H1 (cell line): ENCODE results near the gene CRADD. TPM values are rescaled to one million over a fixed set of nuclear protein-coding genes. Genes with fewer than 3 reads are reported as not detected.

Experiments used
- CTCF ChIA-PET: fragments of 300-600 bp; sonication (Branson Sonifier 250); formaldehyde crosslinking; loops from one replicate; lab custom pipeline; 2021; ENCODE audit not compliant: partially characterized antibody; lab: Charles Lee
- POLR2A ChIA-PET: fragments of 300-600 bp; sonication (Branson Sonifier 250); formaldehyde crosslinking; loops from one replicate; lab custom pipeline; 2021; ENCODE audit warnings: inconsistent platforms; ENCODE audit not compliant: partially characterized antibody; lab: Charles Lee
- DNase-seq, 2 experiments: peaks; one replicate each; pipeline versions ENCODE4 v3.0.0 to v3.0.0-alpha.2; 2010 to 2022; ENCODE audit warnings: low spot score in 2 of 2, low read depth in 1 of 2, mixed read lengths in 1 of 2
- FAIRE-seq: peaks from 2 replicates; lab custom pipeline; 2011; peaks lifted over from hg19 to GRCh38; lab: Jason Lieb, UNC
- H2AFZ ChIP-seq: 2 replicates; pipeline ENCODE4 v1.8.1; 2012; ENCODE audit warnings: low read length, inconsistent platforms
- H2AK5ac ChIP-seq: 2 replicates; pipeline ENCODE4 v1.6.1; 2013; ENCODE audit warnings: low read depth, low read length
- H2BK120ac ChIP-seq: replicated peaks from 2 replicates; pipeline ENCODE3; 2013; ENCODE audit warnings: low read depth, low read length, inconsistent platforms
- H2BK12ac ChIP-seq: 2 replicates; pipeline ENCODE4 v1.6.1; 2013; ENCODE audit warnings: low read depth, low read length
- H2BK15ac ChIP-seq: 2 replicates; pipeline ENCODE4 v1.6.1; 2013; ENCODE audit warnings: low read length
- H2BK20ac ChIP-seq: 2 replicates; pipeline ENCODE4 v1.6.1; 2013; ENCODE audit warnings: low read length
- H2BK5ac ChIP-seq: 2 replicates; pipeline ENCODE4 v1.6.1; 2013; ENCODE audit warnings: low read depth, low read length
- H3K14ac ChIP-seq: 2 replicates; pipeline ENCODE4 v1.6.1; 2013; ENCODE audit warnings: inconsistent platforms; ENCODE audit not compliant: insufficient read length
- H3K18ac ChIP-seq: 2 replicates; pipeline ENCODE4 v1.6.1; 2013; ENCODE audit warnings: low read length; ENCODE audit errors: extremely low read depth
- H3K23ac ChIP-seq: 2 replicates; pipeline ENCODE4 v1.6.1; 2013; ENCODE audit warnings: inconsistent platforms; ENCODE audit not compliant: insufficient read length
- H3K23me2 ChIP-seq: 2 replicates; pipeline ENCODE4 v1.6.1; 2013; ENCODE audit warnings: low read depth, low read length
- H3K27ac ChIP-seq: 2 replicates; pipeline ENCODE4 v1.6.1; 2011; ENCODE audit warnings: low read depth, low read length, inconsistent platforms
- H3K27me3 ChIP-seq, 4 experiments: replicated peaks in 1 of 4; 1 replicate in 1 of 4; 2 replicates in 3 of 4; pipeline versions ENCODE4 v1.6.1 to v1.8.1; 2011 to 2013; ENCODE audit warnings: low read length in 3 of 4, mild to moderate bottlenecking in 3 of 4, inconsistent platforms in 2 of 4, mixed read lengths in 2 of 4, moderate library complexity in 1 of 4; ENCODE audit not compliant: control insufficient read depth in 3 of 4, insufficient read depth in 3 of 4; ENCODE audit errors: extremely low read depth in 1 of 4
- H3K36me3 ChIP-seq, 4 experiments: 2 replicates each; pipeline versions ENCODE4 v1.6.1 to v1.8.1; 2011 to 2013; ENCODE audit warnings: mild to moderate bottlenecking in 4 of 4, low read length in 3 of 4, moderate library complexity in 2 of 4, control low read depth in 1 of 4, inconsistent platforms in 1 of 4; ENCODE audit not compliant: insufficient read depth in 4 of 4, control insufficient read depth in 2 of 4
- H3K4ac ChIP-seq: replicated peaks from 2 replicates; pipeline ENCODE3; 2013; ENCODE audit warnings: low read length, low read depth, mixed read lengths, inconsistent platforms; ENCODE audit not compliant: insufficient read length
- H3K4me1 ChIP-seq, 4 experiments: replicated peaks in 1 of 4; 1 replicate in 1 of 4; 2 replicates in 3 of 4; pipeline versions ENCODE4 v1.6.1 to v1.8.1; 2011 to 2013; ENCODE audit warnings: low read length in 3 of 4, inconsistent platforms in 2 of 4, mixed read lengths in 1 of 4; ENCODE audit not compliant: insufficient read depth in 4 of 4, control insufficient read depth in 3 of 4
- H3K4me2 ChIP-seq, 2 experiments: 2 replicates each; pipeline versions ENCODE4 v1.6.1 to v1.8.1; 2011 to 2013; ENCODE audit warnings: low read depth in 2 of 2, low read length in 2 of 2, control low read depth in 1 of 2, inconsistent platforms in 1 of 2, mild to moderate bottlenecking in 1 of 2; ENCODE audit not compliant: insufficient read depth in 1 of 2
- H3K4me3 ChIP-seq, 4 experiments: fragments of 200-600, 300-600 bp in 1 of 4; sonication (generic), shearing (Covaris generic), sonication (Bioruptor Twin) in 1 of 4; 2 replicates each; pipeline versions ENCODE4 v1.5.1 to v1.8.1; 2011 to 2016; ENCODE audit warnings: low read length in 4 of 4, low read depth in 3 of 4, control low read depth in 2 of 4, inconsistent platforms in 2 of 4, mild to moderate bottlenecking in 2 of 4, mixed read lengths in 1 of 4, moderate library complexity in 1 of 4; ENCODE audit not compliant: insufficient read depth in 2 of 4; ENCODE audit errors: extremely low read depth in 1 of 4
- H3K56ac ChIP-seq: replicated peaks from 2 replicates; pipeline ENCODE3; 2013; ENCODE audit warnings: low read depth, mild to moderate bottlenecking, mixed read lengths, low read length, inconsistent platforms; ENCODE audit not compliant: insufficient read length
- H3K79me1 ChIP-seq: 2 replicates; pipeline ENCODE4 v1.6.1; 2013; ENCODE audit warnings: low read depth, low read length, control low read depth
- H3K79me2 ChIP-seq, 2 experiments: 2 replicates each; pipeline versions ENCODE4 v1.6.1 to v1.8.1; 2012 to 2013; ENCODE audit warnings: low read length in 2 of 2, mild to moderate bottlenecking in 2 of 2, inconsistent platforms in 1 of 2; ENCODE audit not compliant: insufficient read depth in 2 of 2, control insufficient read depth in 1 of 2
- H3K9ac ChIP-seq, 4 experiments: replicated peaks in 1 of 4; 1 replicate in 1 of 4; 2 replicates in 3 of 4; pipeline versions ENCODE4 v1.6.1 to v1.8.1; 2011 to 2013; ENCODE audit warnings: low read depth in 3 of 4, low read length in 3 of 4, control low read depth in 2 of 4, mild to moderate bottlenecking in 2 of 4, moderate library complexity in 2 of 4, inconsistent platforms in 1 of 4; ENCODE audit errors: extremely low read depth in 1 of 4
- H3K9me3 ChIP-seq, 2 experiments: 2 replicates each; pipeline versions ENCODE4 v1.6.1 to v1.8.1; 2012 to 2013; ENCODE audit warnings: mild to moderate bottlenecking in 2 of 2, moderate library complexity in 2 of 2, control low read depth in 1 of 2, inconsistent platforms in 1 of 2, low read depth in 1 of 2, low read length in 1 of 2, mixed read lengths in 1 of 2; ENCODE audit not compliant: insufficient read depth in 2 of 2
- H4K20me1 ChIP-seq, 2 experiments: replicated peaks in 1 of 2; 2 replicates each; pipeline versions ENCODE3 to v1.8.1; 2011 to 2013; ENCODE audit warnings: inconsistent platforms in 2 of 2, low read length in 2 of 2, mild to moderate bottlenecking in 1 of 2; ENCODE audit not compliant: insufficient read depth in 2 of 2, control insufficient read depth in 1 of 2
- H4K5ac ChIP-seq: 2 replicates; pipeline ENCODE4 v1.6.1; 2013; ENCODE audit warnings: low read length, low read depth, mixed read lengths, inconsistent platforms; ENCODE audit not compliant: insufficient read length
- H4K8ac ChIP-seq: 2 replicates; pipeline ENCODE4 v1.8.0; 2013; ENCODE audit warnings: mild to moderate bottlenecking, moderate library complexity, low read length, inconsistent platforms; ENCODE audit not compliant: insufficient read depth; ENCODE audit errors: extremely low read depth
- H4K91ac ChIP-seq: replicated peaks from 2 replicates; pipeline ENCODE3; 2013; ENCODE audit warnings: low read length, mixed read lengths, inconsistent platforms; ENCODE audit not compliant: insufficient read length
- BRCA1 ChIP-seq: IDR thresholded peaks from 2 replicates; pipeline ENCODE4 v1.6.1; 2012; ENCODE audit warnings: low read depth, low read length, improper control_type of control experiment
- CBX8 ChIP-seq: fragments of 300-800, 300-1000 bp; sonication (generic); IDR thresholded peaks from 2 replicates; pipeline ENCODE4 v1.7.1; 2016; ENCODE audit warnings: low read depth, low read length, borderline replicate concordance
- CHD2 ChIP-seq: IDR thresholded peaks from 2 replicates; pipeline ENCODE4 v1.6.1; 2012; ENCODE audit warnings: low read length, improper control_type of control experiment
- HDAC2 ChIP-seq, 2 experiments: fragments of 300-600 bp in 1 of 2; sonication (generic) in 1 of 2; IDR thresholded peaks; 2 replicates each; pipeline ENCODE4 v1.6.1; 2011 to 2012; ENCODE audit warnings: low read depth in 2 of 2, low read length in 2 of 2, mild to moderate bottlenecking in 2 of 2, moderate library complexity in 2 of 2, borderline replicate concordance in 1 of 2, inconsistent platforms in 1 of 2
- JUND ChIP-seq: IDR thresholded peaks from 2 replicates; pipeline ENCODE4 v1.6.1; 2011; ENCODE audit warnings: mild to moderate bottlenecking, improper control_type of control experiment, low read length
- RAD21 ChIP-seq, 2 experiments: IDR thresholded peaks in 1 of 2; conservative IDR thresholded peaks in 1 of 2; 2 replicates each; pipeline ENCODE4 v1.6.1; 2011; ENCODE audit warnings: low read depth in 2 of 2, low read length in 2 of 2, improper control_type of control experiment in 1 of 2, inconsistent platforms in 1 of 2, mild to moderate bottlenecking in 1 of 2, moderate library complexity in 1 of 2
- WGBS, 2 experiments: shearing (Covaris generic) in 1 of 2; methylation state at CpG; one replicate each; pipeline versions ENCODE4 v1.1.6 to v1.1.7; 2013 to 2015; ENCODE audit warnings: low lambda C conversion rate in 2 of 2, mixed read lengths in 2 of 2, inconsistent platforms in 1 of 2, low coverage in 1 of 2, missing lambda C conversion rate in 1 of 2; ENCODE audit not compliant: insufficient replicate concordance in 2 of 2, insufficient coverage in 1 of 2, insufficient read length in 1 of 2; ENCODE audit errors: extremely low coverage in 1 of 2, missing lambda C conversion rate in 1 of 2; 5-methylcytosine and 5-hydroxymethylcytosine counted together
- polyA plus RNA-seq, 7 experiments: library from polyadenylated mRNA; depleted of rRNA in 3 of 7; stranded (reverse) in 5 of 7; unstranded in 2 of 7; fragments of >200 nt in 5 of 7; fragments of 200-250 nt in 2 of 7; gene quantifications; 1 replicate in 5 of 7; 2 replicates in 1 of 7; 4 replicates in 1 of 7; pipeline versions ENCODE4 v1.2.1 to v1.2.3, GENCODE V29; 2011 to 2013; ENCODE audit warnings: missing spikeins in 2 of 7, mixed read lengths in 2 of 7
- total RNA-seq: library from RNA; stranded (reverse); fragmentation: NEBNext Ultra II Directional; extraction: Animal tissue kit (Norgen Biotek cat#: 25700); gene quantifications from 2 replicates; pipeline ENCODE4 v1.2.1, GENCODE V29; 2021

CRADD gene
- total and polyA plus RNA-seq, 2 of the 8 experiments (the other 6 are each of a cell fraction or from before 2014, with no cell fraction given): 8.1 to 15.4 TPM

DNA sequence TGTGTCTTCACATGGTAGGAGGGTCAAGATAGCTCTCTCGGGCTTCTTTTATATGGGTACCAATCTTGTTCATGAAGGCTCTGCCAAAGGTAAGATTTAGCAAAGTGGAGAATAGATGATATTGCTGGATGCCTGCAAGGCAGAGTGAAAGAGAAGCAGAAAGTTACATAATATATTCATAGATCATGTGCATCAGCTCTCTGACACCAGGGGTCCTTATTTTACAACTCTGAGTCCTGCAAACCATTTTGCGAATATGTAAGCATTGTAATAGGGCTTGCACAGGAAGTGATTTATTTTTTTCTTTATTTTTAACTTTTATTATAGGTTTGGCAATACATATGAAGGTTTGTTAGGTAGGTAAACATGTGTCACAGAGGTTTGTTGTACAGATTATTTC, 31.8 kb downstream of the CRADD start:
- H3K23ac ChIP-seq: no peak overlapping the region
- H3K36me3 ChIP-seq: no peaks in the 10 kb centered on the region
- no peak overlapping the region for H4K8ac ChIP-seq
- peaks cover 0 to 2% (median 0%) of the 10 kb centered on the region in 4 experiments; a peak in 1 of 7 replicates for H3K4me1 ChIP-seq
- H4K20me1 ChIP-seq: no peaks in the 10 kb centered on the region
- H3K79me2 ChIP-seq: no peaks in the 10 kb centered on the region
- no peak overlapping the region for H4K5ac ChIP-seq
- CTCF ChIA-PET: interaction anchor here (1.3 kb wide), 1 partner anchor 58 kb away, joined by 3 read pairs; no protein-coding TSS in a partner anchor
- no peak overlapping the region for H3K27ac ChIP-seq
- no peak overlapping the region for H2AK5ac ChIP-seq
- 80% methylated on average over 2 of the region's 2 CpGs; no CpG with 5 or more reads in 1 of the 2 experiments for WGBS, 2 experiments
- no peak for TF ChIP-seq RAD21 (IDR thresholded peaks at IDR 0.05 in 1 of 2, conservative IDR thresholded peaks at IDR 0.05 in 1 of 2; ENCODE audit: low read depth in 2 of 2, low read length in 2 of 2)
- no peak for TF ChIP-seq BRCA1
- no peak for TF ChIP-seq HDAC2 (IDR thresholded peaks at IDR 0.05; ENCODE audit: borderline replicate concordance in 1 of 2, low read depth in 2 of 2, low read length in 2 of 2)
- no peak for TF ChIP-seq CBX8
- no peak for TF ChIP-seq CHD2
- TF ChIP-seq JUND: no peak
- no peaks in the 10 kb centered on the region for H3K79me1 ChIP-seq
- H3K4me2 ChIP-seq: no peak overlapping the region
- no peak overlapping the region for H2BK5ac ChIP-seq
- no peak overlapping the region for H2AFZ ChIP-seq
- no peak overlapping the region for H2BK12ac ChIP-seq
- no peak for FAIRE-seq
- no peak overlapping the region for H3K4ac ChIP-seq
- H3K56ac ChIP-seq: no peak overlapping the region
- H2BK15ac ChIP-seq: no peak overlapping the region
- no peaks in the 10 kb centered on the region for H3K27me3 ChIP-seq
- POLR2A ChIA-PET: no interaction called here
- H3K9me3 ChIP-seq: peaks cover 8 to 9% of the 10 kb centered on the region in 2 experiments; a peak in 2 of 4 replicates
- no peak for DNase-seq
- no peak overlapping the region for H2BK120ac ChIP-seq
- no peak overlapping the region for H4K91ac ChIP-seq
- H3K4me3 ChIP-seq: no peak overlapping the region
- no peak overlapping the region for H3K9ac ChIP-seq
- H3K23me2 ChIP-seq: no peaks in the 10 kb centered on the region
- H2BK20ac ChIP-seq: no peak overlapping the region
- H3K18ac ChIP-seq: no peak overlapping the region
- no peak overlapping the region for H3K14ac ChIP-seq
